HG03558 (cell line): ENCODE results near the gene RSKR.
A peak's percentile ranks its signal among the peaks of the same experiment; 100 is the strongest.
"Not testable (repeated sequence)": the region's sequence is repeated elsewhere in the genome, so short reads cannot be mapped to it uniquely, and the experiment has no call there.

Experiments
- ATAC-seq: cut with Tn5 transposase; IDR thresholded peaks from one replicate; pipeline ENCODE4 v1.9.1; 2021; ENCODE audit warnings: moderate number of reproducible peaks; ENCODE audit not compliant: unreplicated experiment; ENCODE audit errors: extremely low read depth

The RSKR gene

DNA sequence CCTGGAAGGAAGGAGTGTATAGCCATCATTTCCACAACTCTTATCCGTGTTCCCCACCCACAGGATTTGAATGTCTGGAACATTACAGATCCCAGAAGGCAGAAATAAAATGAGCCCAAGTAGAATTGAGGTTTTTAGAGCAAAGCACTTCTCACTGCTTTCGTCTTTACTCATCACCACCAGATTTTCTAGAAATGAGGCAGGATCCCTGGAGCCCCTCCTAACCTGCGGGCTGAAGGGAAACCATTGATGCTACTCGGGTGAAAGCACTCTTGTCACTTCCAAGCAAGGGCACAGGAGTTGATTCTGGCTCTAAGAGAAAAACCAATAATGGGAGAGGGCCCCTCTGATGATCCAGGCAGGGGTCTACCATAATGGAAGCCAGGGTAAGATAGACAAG lies 34.5 kb downstream of the RSKR start:
- ATAC-seq, result no peak

DNA sequence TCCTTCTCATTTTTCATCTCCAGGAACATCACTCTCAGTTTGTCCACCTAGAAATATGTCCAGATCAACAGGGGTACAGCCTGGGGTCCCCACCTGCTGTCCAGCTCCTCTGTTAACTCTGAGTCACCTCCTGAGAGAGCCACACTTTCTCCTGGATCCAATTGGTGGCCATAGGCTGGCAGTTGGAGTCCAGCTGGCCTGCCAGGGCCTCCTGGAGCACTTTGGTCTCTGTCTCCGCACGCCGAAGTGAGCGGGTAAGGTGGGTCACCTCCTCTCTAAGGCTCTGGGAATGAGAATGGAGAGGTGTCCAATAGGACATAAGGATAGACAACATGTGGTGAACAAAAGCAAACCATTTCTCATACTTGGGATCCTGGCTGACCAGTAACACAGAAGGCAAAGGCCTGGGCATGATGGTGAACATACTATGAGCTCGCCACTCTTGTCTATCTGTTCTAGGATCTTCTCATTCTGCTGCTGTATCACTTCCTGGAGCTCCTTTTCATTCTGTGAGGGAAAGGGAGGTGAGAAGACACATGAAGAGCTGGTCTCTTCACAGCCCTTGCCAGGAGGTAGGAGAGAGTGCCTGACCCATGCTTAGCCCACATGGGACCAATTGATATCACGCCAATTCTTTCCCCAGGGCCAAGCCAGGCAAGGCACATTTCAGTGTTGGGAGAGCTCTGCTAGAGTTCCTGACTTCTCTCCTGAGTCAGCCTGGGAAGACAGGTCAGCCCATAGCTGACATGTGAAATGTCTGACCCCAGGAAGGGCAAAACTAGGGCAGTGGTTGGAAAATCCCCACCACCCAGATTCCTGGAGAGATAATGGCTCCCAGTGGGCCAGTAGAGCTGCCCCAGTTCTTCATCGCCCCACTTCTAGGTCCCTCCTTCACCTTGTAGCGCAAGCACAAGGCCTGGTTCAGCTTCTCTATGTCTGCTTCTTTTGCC lies 35.5 kb downstream of the RSKR start:
- ATAC-seq, result no peak

DNA sequence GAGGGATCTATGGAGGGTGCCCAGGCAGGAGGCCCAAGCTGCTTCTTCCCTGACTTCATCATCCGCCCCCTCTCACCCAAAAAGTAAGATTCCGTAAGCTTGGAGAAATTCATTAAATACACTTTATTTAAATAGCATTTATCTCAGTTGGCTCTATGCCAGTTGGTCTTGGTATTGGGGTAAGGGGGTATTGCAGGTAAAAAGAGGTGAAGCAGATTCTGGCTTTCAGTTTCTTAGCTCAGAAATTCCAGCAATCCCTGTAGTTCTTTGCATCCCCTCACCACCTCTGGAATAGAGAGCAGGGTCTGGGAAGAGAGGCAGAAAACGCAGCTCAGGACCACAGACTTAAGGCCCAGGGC lies 36.5 kb downstream of the RSKR start:
- ATAC-seq, result no peak

DNA sequence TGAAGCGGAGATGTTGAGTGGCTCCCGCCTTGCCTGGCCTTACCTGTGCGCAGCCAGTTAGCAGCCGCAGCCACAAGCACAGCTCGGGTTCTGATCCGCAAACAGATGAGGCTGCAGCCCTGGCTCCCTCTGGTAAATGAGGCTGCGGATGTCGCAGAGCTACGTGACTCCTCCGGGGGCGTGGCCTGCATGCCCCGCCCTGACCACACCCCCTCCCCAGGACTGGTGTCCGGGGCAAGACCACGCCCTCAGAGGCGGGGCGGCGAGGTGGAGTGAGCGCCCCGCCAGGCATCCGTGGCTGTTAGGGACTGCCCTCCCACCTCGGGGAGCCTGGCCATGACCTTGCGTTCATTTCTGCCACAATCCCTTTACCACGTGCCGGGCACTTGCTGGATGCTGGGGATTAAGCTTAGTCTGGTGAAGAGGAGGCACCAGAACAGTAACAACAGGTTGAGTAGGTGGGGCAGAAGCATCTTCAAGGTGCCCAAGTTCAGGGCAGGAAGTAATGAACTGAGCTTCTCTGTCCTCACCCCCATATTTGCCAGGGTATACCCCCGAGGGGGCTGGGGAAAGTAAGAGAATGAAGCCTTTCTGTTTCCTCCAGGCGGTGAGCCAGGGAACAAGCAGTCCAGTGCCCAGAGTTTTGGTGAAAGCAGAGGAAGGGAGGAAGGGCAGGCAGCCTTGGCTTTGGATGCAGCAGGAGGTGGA lies 37.1 kb downstream of the RSKR start, which contains the start of gene ALDOC:
Gene ALDOC (minus strand): TSS at position 138 of the 708 bp plus-strand sequence. CDS start 1,363 bp downstream, outside the sequence.
- peak; percentile 63 for ATAC-seq

DNA sequence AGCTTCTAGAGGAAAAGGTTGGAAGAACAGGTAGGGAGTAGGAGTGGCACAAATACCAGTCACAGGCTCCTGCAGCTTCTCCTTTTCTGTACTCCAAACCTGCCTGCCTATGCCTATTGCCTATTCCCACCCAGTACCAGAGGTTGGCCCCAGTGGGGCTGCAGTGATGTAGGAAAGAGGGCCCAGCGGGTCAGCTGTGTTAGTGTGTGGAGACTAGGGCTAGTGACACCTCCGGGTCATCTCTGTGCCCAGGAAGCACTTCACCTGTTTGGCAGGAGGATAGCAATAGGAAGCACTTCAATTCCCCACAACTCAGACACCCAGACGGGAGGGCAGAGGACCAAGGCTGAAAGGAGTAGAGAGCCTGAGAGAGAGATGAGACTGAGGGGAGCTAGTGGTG lies 38.0 kb downstream of the RSKR start:
- not testable (repeated sequence) for ATAC-seq

DNA sequence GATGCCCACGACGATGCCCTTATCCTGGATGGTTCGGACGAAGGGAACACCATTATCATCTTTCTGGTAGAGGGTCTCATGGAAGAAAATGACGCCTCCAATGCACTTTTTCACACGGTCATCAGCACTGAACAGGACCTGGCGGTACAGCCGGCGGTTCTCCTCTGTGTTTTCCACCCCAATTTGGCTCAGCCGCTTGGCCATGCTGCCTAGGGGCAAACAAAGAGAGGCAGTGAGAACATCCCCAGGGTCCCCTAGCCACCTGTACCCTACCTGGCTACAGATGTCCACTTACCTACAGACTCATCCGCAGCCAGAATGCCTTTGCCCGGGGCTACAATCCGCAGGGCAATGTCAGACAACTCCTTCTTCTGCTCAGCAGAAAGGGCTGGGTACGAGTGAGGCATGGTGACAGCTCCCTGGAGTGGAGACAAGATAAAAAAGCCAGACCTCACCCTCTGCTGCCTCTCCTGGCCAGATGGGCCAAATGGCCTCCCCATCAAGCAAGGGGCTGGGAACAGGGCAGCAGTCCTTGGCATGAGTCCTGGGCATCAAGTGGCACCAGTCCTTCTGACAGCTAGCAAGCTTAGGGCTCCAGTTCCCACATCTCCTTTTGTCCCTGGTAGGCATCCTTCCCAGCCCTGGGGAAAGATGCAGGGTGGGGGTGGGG lies 38.7 kb downstream of the RSKR start:
- no peak for ATAC-seq

DNA sequence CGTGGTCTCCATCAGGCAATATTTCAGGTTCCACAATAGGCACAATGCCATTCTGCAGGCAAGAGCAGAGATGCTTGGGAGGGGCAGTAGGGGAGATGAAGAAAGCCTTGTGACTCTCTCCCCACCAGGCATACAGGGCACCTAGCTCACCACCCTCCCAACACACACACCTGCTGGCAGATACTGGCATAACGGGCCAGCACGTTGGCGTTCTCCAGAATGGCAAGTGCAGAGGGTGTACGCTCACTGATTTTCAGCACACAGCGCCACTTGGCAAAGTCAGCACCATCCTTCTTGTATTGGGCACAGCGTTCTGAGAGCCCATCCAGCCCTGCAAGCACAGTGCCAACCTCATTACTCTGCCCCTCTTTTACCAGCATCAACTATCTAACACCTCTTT lies 39.5 kb downstream of the RSKR start:
- no peak for ATAC-seq

DNA sequence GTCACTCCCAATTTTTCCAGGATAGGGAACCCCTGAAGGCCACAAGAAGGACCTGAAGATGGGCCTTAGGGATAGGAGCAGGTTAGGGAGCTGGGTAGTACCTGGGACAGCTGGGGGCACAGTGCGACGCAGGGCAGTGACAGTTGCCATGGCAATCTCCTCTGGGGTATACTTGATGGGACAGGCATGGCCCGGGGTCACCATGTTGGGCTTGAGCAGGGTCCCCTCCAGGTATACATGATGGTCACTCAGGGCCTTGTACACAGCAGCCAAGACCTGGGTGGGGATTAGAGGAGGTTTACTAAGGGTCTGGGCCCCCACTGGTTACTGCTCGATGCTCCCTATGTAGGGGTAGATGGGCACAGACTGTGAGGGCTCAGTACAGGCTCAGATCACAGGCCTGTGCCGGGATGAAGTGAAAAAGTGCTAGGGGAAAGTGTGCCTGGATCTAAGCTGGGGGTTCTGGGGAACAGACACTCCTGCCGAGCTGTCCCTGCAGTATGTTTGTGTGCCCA lies 40.0 kb downstream of the RSKR start:
- ATAC-seq, result no peak

DNA sequence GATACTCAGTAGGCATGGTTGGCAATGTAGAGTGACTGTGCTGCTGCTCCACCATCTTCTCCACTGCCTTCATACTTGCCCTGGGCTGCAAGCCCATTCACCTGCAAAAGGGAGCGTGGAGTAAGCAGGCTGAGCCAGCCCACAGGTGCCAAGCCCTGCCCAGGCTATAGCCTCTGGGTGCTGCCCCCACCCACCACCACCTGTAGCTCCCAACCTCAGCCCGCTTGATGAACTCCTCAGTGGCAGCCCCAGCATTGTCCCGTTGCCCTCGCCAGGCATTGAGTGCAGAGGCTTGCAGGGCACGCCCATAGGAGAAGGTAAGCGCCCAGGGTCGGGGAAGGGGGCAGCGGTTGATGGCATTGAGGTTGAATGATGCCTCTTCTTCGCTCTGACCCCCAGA lies 40.5 kb downstream of the RSKR start:
- no peak for ATAC-seq

DNA sequence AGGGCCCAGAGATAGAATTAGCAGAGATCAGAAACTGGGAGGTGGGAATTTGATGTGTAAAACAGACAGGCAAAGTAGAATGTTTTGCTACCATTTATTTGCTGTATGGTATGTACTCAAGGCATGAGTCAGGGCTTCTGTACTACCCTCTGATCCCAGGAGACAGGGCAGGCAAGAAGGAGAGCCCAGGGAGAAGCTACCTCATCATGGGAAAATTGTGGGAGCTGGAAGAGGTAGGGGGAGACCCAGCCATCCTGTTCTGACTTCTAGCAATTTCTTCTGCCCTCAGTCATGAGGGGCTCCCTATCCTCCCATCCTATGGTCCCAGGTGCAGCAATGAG lies 41.0 kb downstream of the RSKR start:
- ATAC-seq, result no peak

DNA sequence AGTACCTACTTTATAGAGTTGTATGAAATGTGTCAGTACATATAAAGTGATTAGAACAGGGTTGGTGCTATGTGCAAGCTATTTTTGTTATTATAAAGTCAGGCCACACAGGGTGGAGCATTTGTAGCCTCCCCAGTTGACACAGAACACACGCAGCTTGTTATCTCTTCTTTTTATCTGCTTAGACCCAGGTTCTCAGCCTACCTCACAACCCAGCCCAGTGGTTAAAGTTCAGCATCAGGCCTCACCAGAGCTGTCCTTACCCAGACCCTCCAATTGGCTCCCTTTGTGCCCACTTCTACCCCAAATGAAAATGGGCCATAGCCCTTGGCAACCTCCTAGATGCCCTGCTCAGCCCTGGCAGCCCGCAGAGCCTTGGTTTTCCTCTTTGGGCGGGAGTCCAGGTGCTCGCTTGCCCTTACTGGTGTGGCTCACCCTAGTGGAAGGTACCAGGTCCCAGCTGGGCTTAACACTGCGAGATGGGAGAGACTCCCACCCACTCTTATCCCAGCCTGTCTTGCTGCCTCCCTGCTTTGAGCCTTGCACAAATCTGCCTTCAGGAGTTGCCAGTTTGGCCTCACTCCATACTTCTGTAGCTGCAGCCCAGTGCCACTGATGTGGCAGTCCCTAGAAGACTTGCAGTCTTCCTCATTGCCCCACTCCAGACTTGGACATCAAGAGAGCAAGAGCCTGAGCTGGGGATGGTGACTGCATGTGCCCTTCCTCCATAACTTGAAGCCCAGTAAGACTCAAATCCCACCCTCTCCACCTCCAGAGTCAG lies 41.5 kb downstream of the RSKR start:
- no peak for ATAC-seq

DNA sequence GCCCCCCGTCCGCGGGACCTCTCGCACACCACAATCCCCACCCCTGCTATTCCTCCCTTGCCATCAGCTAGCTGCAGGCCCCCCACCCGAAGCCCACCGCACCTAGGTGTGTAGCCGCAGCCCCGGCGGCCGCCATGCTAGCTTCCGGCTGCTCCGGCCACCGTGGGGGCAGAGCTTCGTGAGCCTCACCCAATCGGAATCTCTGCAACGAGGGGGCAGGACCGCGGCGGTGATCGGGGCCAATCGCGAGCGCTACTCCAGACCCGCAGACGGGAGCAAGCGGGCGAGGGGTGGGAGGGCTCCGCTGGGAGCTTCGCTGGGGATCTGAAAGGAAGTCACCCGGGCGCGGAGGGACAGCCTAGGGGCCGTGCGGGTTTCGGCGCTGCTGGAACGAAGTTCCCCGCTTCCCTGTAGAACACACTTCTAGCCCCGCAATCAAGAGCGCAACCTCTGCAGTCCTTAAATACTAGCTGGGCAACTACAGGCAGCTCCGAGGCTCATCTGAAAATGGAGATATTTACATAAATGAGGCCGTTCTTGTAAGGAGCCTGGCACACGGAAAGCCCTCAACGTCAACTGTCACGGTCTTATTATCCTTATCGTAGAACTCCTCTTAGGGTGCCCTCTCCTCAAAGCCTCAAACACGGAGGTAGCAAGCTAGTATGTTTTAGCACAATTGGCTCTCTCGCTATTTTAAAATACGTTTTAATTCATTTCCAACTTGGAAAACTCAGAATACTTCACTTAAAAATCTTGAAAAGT lies 42.4 kb downstream of the RSKR start, which contains the start of gene PIGS:
Gene PIGS (minus strand): TSS at position 164 of the 762 bp plus-strand sequence. CDS start 28 bp downstream, at position 136.
- ATAC-seq, result peak; percentile 53

DNA sequence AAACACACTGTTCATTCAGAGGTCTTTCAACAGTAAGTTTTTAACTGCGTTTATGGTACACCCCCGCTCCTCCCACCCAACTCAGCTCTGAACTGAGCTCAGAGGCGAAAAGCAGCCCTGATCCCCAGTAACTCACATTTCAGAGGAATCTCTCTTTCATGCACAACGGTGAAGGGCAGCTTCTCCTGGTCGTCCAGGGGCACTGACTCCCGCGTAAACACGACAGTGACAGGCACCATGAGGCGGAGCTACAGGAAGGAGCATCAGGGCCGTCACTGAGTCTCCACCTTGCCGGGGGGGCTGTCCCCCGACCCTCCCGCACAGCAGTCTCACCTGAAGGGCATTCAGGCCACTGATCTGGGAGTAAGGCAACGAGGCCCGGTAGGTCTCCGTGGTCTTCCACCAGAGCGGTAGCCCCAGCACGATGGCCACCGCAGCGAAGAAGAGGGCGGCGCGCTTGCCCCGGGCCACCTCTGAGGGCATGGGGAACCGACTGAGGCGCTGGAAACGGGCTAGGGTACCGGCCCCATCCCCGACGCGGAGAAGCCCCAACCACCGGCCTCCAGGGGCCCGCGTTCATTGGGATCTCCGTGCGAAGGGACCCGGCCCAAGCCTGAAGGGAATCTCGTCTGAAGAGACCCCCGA lies 43.1 kb downstream of the RSKR start:
- ATAC-seq, result no peak

DNA sequence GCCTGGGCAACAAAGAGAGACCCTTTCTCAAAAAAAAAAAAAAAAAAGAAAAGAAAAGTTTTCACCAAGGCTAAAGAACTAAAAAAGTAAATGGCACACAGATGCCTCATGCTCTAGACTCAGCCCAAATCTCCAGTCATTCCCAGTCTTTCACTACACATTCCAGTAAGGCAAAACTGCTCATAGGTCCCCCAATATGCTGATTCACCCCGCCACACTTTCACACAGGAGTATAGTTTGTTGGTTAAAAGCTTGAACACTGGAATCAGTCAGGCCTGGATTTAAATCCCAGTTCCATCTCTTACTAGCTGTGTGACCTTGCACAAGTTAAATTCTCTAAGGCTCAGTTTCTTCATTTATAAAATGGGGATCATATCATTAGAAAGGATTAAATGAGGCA lies 44.5 kb downstream of the RSKR start:
- no peak for ATAC-seq

DNA sequence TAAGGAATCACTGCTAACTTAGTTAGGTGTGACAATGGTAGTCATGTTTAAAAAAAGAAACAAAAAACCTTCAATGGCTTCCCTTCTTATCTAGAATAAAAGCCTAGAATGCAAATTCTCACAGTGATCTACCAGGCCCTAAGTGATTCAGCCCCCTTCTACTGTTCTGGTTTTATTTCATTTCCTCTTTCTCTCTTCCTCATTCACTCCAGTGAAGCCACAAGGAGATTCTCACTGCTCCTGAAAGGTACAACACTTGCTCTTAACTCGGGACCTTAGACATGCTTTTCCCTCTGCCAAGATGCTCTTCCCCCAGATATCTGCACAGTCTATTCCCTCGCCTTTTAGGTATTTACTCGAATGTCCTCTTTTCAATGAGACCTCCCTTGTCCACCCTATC lies 46.4 kb downstream of the RSKR start:
- ATAC-seq, result no peak

DNA sequence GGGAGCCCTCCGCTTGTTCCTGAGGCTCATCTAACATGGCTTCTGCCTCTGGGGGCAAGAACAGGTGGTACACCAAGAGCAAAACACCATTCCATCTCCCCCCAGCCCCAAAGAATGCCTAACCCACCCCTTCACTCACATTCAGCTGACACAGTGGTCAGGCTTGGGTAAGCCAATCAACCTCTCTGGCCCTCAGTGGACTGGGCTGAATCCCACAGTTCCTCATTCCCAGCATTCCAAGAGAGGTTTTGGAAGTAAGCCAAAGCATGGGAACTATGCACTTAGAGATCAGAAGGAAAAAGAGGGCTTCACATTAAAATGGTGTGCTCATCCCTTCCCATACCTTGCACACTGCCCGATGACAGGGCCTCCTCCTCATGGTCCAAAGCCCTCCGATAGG lies 50.5 kb downstream of the RSKR start:
- no peak for ATAC-seq
